ENCODE results near the gene FAT2. TPM values are rescaled to one million over a fixed set of nuclear protein-coding genes. Genes with fewer than 3 reads are reported as not detected.

FAT2 gene
- total and polyA plus RNA-seq, 7 experiments from 2014 or later, result not detected

GRCh38 chr5:151622367-151623088 lies 31.4 kb upstream of the FAT2 start:
- ChIA-PET POLR2A (no interaction called here), CTCF (no interaction called here)
- H3K4me3 Mint-ChIP-seq, result no peak overlapping the region
- intact Hi-C loops (cut with micrococcal nuclease), result no loop called here
- H3K4me1 Mint-ChIP-seq, result peaks cover 0 to 9% (median 0%) of the 10 kb centered on the region in 7 donors
- H3K27ac Mint-ChIP-seq, result peak overlapping the region in 1 of 9 donors; percentile 17
- no peak for ATAC-seq
- no peaks in the 10 kb centered on the region for H3K27me3 ChIP-seq (ENCODE audit: control insufficient read depth in 2 of 2, insufficient read depth in 2 of 2, low read length in 2 of 2)
- H3K27me3 Mint-ChIP-seq, result peaks cover 0 to 19% (median 0%) of the 10 kb centered on the region in 5 donors
- no peak for DNase-seq
- no peak overlapping the region for H3K27ac ChIP-seq (ENCODE audit: low read depth, low read length)
- H3K4me3 ChIP-seq (ENCODE audit: low read length), result no peak overlapping the region
- H3K36me3 ChIP-seq (ENCODE audit: control insufficient read depth in 2 of 3, insufficient read depth in 3 of 3, low read length in 3 of 3), result no peaks in the 10 kb centered on the region
- no peaks in the 10 kb centered on the region for H3K4me1 ChIP-seq (ENCODE audit: control insufficient read depth in 2 of 2, insufficient read depth in 2 of 2, low read length in 2 of 2)
- no peaks in the 10 kb centered on the region for H3K36me3 Mint-ChIP-seq
- no peaks in the 10 kb centered on the region for H3K9me3 ChIP-seq (ENCODE audit: control insufficient read depth in 2 of 3, low read length in 3 of 3)
- no peaks in the 10 kb centered on the region for H3K9me3 Mint-ChIP-seq

GRCh38 chr5:151620461-151620840 lies 29.3 kb upstream of the FAT2 start:
- Histone ChIP-seq H3K4me1 (ENCODE audit: control insufficient read depth in 2 of 2, insufficient read depth in 2 of 2, low read length in 2 of 2) (peaks cover 0 to 7% of the 10 kb centered on the region in 2 donors), H3K36me3 (ENCODE audit: control insufficient read depth in 2 of 3, insufficient read depth in 3 of 3, low read length in 3 of 3) (no peaks in the 10 kb centered on the region), H3K27me3 (ENCODE audit: control insufficient read depth in 2 of 2, insufficient read depth in 2 of 2, low read length in 2 of 2) (no peaks in the 10 kb centered on the region), H3K27ac (ENCODE audit: low read depth, low read length) (no peak overlapping the region), H3K9me3 (ENCODE audit: control insufficient read depth in 2 of 3, low read length in 3 of 3) (no peaks in the 10 kb centered on the region), H3K4me3 (ENCODE audit: low read length) (no peak overlapping the region)
- H3K4me1 Mint-ChIP-seq, result peaks cover 0 to 29% (median 14%) of the 10 kb centered on the region in 7 donors
- H3K9me3 Mint-ChIP-seq, result peaks cover 0 to 1% (median 0%) of the 10 kb centered on the region in 11 donors
- no peak overlapping the region for H3K4me3 Mint-ChIP-seq
- DNase-seq (no peak), ATAC-seq (no peak)
- intact Hi-C loops (cut with micrococcal nuclease), result no loop called here
- CTCF ChIA-PET, result no interaction called here
- peaks cover 0 to 20% (median 4%) of the 10 kb centered on the region in 5 donors for H3K27me3 Mint-ChIP-seq
- no peaks in the 10 kb centered on the region for H3K36me3 Mint-ChIP-seq
- no peak overlapping the region for H3K27ac Mint-ChIP-seq
- POLR2A ChIA-PET, result no interaction called here

- Mint-ChIP-seq H3K27ac (no peak overlapping the region), H3K9me3 (peaks cover 0 to 1% (median 0%) of the 10 kb centered on the region in 11 donors), H3K27me3 (peaks cover 0 to 20% (median 4%) of the 10 kb centered on the region in 5 donors), H3K36me3 (no peaks in the 10 kb centered on the region), H3K4me3 (no peak overlapping the region), H3K4me1 (peaks cover 0 to 34% (median 20%) of the 10 kb centered on the region in 7 donors)
- peaks cover 0 to 12% of the 10 kb centered on the region in 2 donors for H3K4me1 ChIP-seq (ENCODE audit: control insufficient read depth in 2 of 2, insufficient read depth in 2 of 2, low read length in 2 of 2)
- intact Hi-C loops (cut with micrococcal nuclease), result no loop called here
- H3K4me3 ChIP-seq (ENCODE audit: low read length), result no peak overlapping the region
- H3K27ac ChIP-seq (ENCODE audit: low read depth, low read length), result no peak overlapping the region
- ChIA-PET POLR2A (no interaction called here), CTCF (no interaction called here)
- ATAC-seq (no peak), DNase-seq (no peak)
- H3K9me3 ChIP-seq (ENCODE audit: control insufficient read depth in 2 of 3, low read length in 3 of 3), result no peaks in the 10 kb centered on the region
- H3K27me3 ChIP-seq (ENCODE audit: control insufficient read depth in 2 of 2, insufficient read depth in 2 of 2, low read length in 2 of 2), result no peaks in the 10 kb centered on the region
- no peaks in the 10 kb centered on the region for H3K36me3 ChIP-seq (ENCODE audit: control insufficient read depth in 2 of 3, insufficient read depth in 3 of 3, low read length in 3 of 3)
Measured at GRCh38 chr5:151619812-151620460, 28.8 kb upstream of the FAT2 start.

- H3K36me3 Mint-ChIP-seq, result no peaks in the 10 kb centered on the region
- H3K4me1 Mint-ChIP-seq, result peaks cover 0 to 44% (median 30%) of the 10 kb centered on the region in 7 donors
- DNase-seq (no peak), ATAC-seq (no peak)
- Histone ChIP-seq H3K36me3 (ENCODE audit: control insufficient read depth in 2 of 3, insufficient read depth in 3 of 3, low read length in 3 of 3) (no peaks in the 10 kb centered on the region), H3K4me1 (ENCODE audit: control insufficient read depth in 2 of 2, insufficient read depth in 2 of 2, low read length in 2 of 2) (peaks cover 4 to 23% of the 10 kb centered on the region in 2 donors), H3K9me3 (ENCODE audit: control insufficient read depth in 2 of 3, low read length in 3 of 3) (no peaks in the 10 kb centered on the region), H3K4me3 (ENCODE audit: low read length) (no peak overlapping the region), H3K27me3 (ENCODE audit: control insufficient read depth in 2 of 2, insufficient read depth in 2 of 2, low read length in 2 of 2) (no peaks in the 10 kb centered on the region), H3K27ac (ENCODE audit: low read depth, low read length) (no peak overlapping the region)
- H3K27ac Mint-ChIP-seq, result no peak overlapping the region
- peaks cover 0 to 17% (median 4%) of the 10 kb centered on the region in 5 donors for H3K27me3 Mint-ChIP-seq
- peaks cover 0 to 1% (median 0%) of the 10 kb centered on the region in 11 donors for H3K9me3 Mint-ChIP-seq
- CTCF ChIA-PET, result no interaction called here
- POLR2A ChIA-PET, result no interaction called here
- no peak overlapping the region for H3K4me3 Mint-ChIP-seq
- intact Hi-C loops (cut with micrococcal nuclease), result no loop called here
Measured at GRCh38 chr5:151618907-151619306, 27.8 kb upstream of the FAT2 start.

GRCh38 chr5:151617841-151618710 lies 26.9 kb upstream of the FAT2 start:
- DNase-seq (no peak), ATAC-seq (no peak)
- peaks cover 4 to 52% (median 38%) of the 10 kb centered on the region in 7 donors for H3K4me1 Mint-ChIP-seq
- POLR2A ChIA-PET, result interaction anchor here (0.7 kb wide), 1 partner anchor 98 kb away, joined by 3 read pairs; no protein-coding TSS in a partner anchor
- Histone ChIP-seq H3K27ac (ENCODE audit: low read depth, low read length) (no peak overlapping the region), H3K4me3 (ENCODE audit: low read length) (no peak overlapping the region), H3K36me3 (ENCODE audit: control insufficient read depth in 2 of 3, insufficient read depth in 3 of 3, low read length in 3 of 3) (no peaks in the 10 kb centered on the region), H3K4me1 (ENCODE audit: control insufficient read depth in 2 of 2, insufficient read depth in 2 of 2, low read length in 2 of 2) (peaks cover 12 to 31% of the 10 kb centered on the region in 2 donors), H3K27me3 (ENCODE audit: control insufficient read depth in 2 of 2, insufficient read depth in 2 of 2, low read length in 2 of 2) (no peaks in the 10 kb centered on the region), H3K9me3 (ENCODE audit: control insufficient read depth in 2 of 3, low read length in 3 of 3) (no peaks in the 10 kb centered on the region)
- no peak overlapping the region for H3K4me3 Mint-ChIP-seq
- peak overlapping the region in 1 of 9 donors; percentile 49 for H3K27ac Mint-ChIP-seq
- CTCF ChIA-PET, result interaction anchor here (0.5 to 1.5 kb wide), 2 partner anchors 39 to 41 kb away, joined by 6 read pairs; no protein-coding TSS in a partner anchor
- H3K27me3 Mint-ChIP-seq, result peaks cover 0 to 16% (median 4%) of the 10 kb centered on the region in 5 donors
- intact Hi-C loops (cut with micrococcal nuclease), result no loop called here
- no peaks in the 10 kb centered on the region for H3K36me3 Mint-ChIP-seq
- H3K9me3 Mint-ChIP-seq, result peaks cover 0 to 1% (median 0%) of the 10 kb centered on the region in 11 donors

- no peaks in the 10 kb centered on the region for H3K27me3 ChIP-seq (ENCODE audit: control insufficient read depth in 2 of 2, insufficient read depth in 2 of 2, low read length in 2 of 2)
- intact Hi-C loops (cut with micrococcal nuclease), result no loop called here
- Mint-ChIP-seq H3K4me3 (no peak overlapping the region), H3K9me3 (peaks cover 0 to 2% (median 0%) of the 10 kb centered on the region in 11 donors), H3K27me3 (peaks cover 0 to 15% (median 4%) of the 10 kb centered on the region in 5 donors), H3K4me1 (peaks cover 4 to 56% (median 45%) of the 10 kb centered on the region in 7 donors), H3K27ac (peak overlapping the region in 1 of 9 donors; percentile 8), H3K36me3 (no peaks in the 10 kb centered on the region)
- no peak overlapping the region for H3K27ac ChIP-seq (ENCODE audit: low read depth, low read length)
- no peaks in the 10 kb centered on the region for H3K9me3 ChIP-seq (ENCODE audit: control insufficient read depth in 2 of 3, low read length in 3 of 3)
- CTCF ChIA-PET, result interaction anchor here (0.5 to 1.5 kb wide), 2 partner anchors 40 to 42 kb away, joined by 6 read pairs; no protein-coding TSS in a partner anchor
- POLR2A ChIA-PET, result no interaction called here
- H3K4me1 ChIP-seq (ENCODE audit: control insufficient read depth in 2 of 2, insufficient read depth in 2 of 2, low read length in 2 of 2), result peaks cover 19 to 38% of the 10 kb centered on the region in 2 donors
- DNase-seq, result no peak
- no peak overlapping the region for H3K4me3 ChIP-seq (ENCODE audit: low read length)
- no peak for ATAC-seq
- H3K36me3 ChIP-seq (ENCODE audit: control insufficient read depth in 2 of 3, insufficient read depth in 3 of 3, low read length in 3 of 3), result no peaks in the 10 kb centered on the region
Measured at GRCh38 chr5:151617383-151617840, 26.3 kb upstream of the FAT2 start.

Data from naive thymus-derived CD4-positive, alpha-beta T cell (primary cell).